HEK293T (cell line): ENCODE results near the gene RAVER1.
"Not testable (repeated sequence)": the region's sequence is repeated elsewhere in the genome, so short reads cannot be mapped to it uniquely, and the experiment has no call there.

Experiments
- CTCF ChIA-PET: fragments of 350-600 bp; formaldehyde crosslinking; extraction: SDS; loops from one replicate; lab custom pipeline; 2021; ENCODE audit warnings: antibody characterized with exemption, inconsistent platforms; lab: Yijun Ruan, JAX
- POLR2A ChIA-PET: fragments of 350-600 bp; formaldehyde crosslinking; extraction: SDS; loops from one replicate; lab custom pipeline; 2020; ENCODE audit warnings: antibody characterized with exemption, inconsistent platforms; lab: Yijun Ruan, JAX
- DNase-seq: peaks from one replicate; pipeline ENCODE4 v3.0.0; 2012; ENCODE audit warnings: mixed read lengths; ENCODE audit errors: extremely low spot score
- ARNT ChIP-seq: fragments of 450-650 bp; IDR thresholded peaks from 2 replicates; pipeline ENCODE4 v1.6.1; 2017; ENCODE audit warnings: mild to moderate bottlenecking
- BHLHE40 ChIP-seq: fragments of 450-650 bp; IDR thresholded peaks from 2 replicates; pipeline ENCODE4 v1.6.1; 2016; ENCODE audit warnings: mild to moderate bottlenecking, moderate library complexity, borderline replicate concordance
- CTBP1 ChIP-seq: fragments of 450-650 bp; IDR thresholded peaks from 2 replicates; pipeline ENCODE4 v1.6.1; 2016; ENCODE audit warnings: borderline replicate concordance
- ELF4 ChIP-seq: fragments of 450-650 bp; IDR thresholded peaks from 2 replicates; pipeline ENCODE4 v1.6.1; 2017; ENCODE audit warnings: antibody characterized with exemption
- FOXA1 ChIP-seq: fragments of 450-650 bp; IDR thresholded peaks from 2 replicates; pipeline ENCODE4 v1.6.1; 2016; ENCODE audit warnings: mild to moderate bottlenecking
- FOXK2 ChIP-seq: fragments of 450-650 bp; IDR thresholded peaks from 2 replicates; pipeline ENCODE4 v1.6.1; 2016; ENCODE audit warnings: mild to moderate bottlenecking
- FOXM1 ChIP-seq: fragments of 450-650 bp; IDR thresholded peaks from 2 replicates; pipeline ENCODE4 v1.6.1; 2017; ENCODE audit warnings: mild to moderate bottlenecking, borderline replicate concordance
- HDGF ChIP-seq: fragments of 450-650 bp; IDR thresholded peaks from 2 replicates; pipeline ENCODE4 v1.6.1; 2017; ENCODE audit warnings: antibody characterized with exemption, borderline replicate concordance
- L3MBTL2 ChIP-seq: fragments of 450-650 bp; conservative IDR thresholded peaks from 2 replicates; pipeline ENCODE4 v1.6.1; 2016; ENCODE audit warnings: mild to moderate bottlenecking
- LEF1 ChIP-seq: fragments of 450-650 bp; IDR thresholded peaks from 2 replicates; pipeline ENCODE4 v1.6.1; 2017; ENCODE audit warnings: mild to moderate bottlenecking, borderline replicate concordance
- NFRKB ChIP-seq: fragments of 450-650 bp; IDR thresholded peaks from 2 replicates; pipeline ENCODE4 v1.6.1; 2016; ENCODE audit warnings: mild to moderate bottlenecking, moderate library complexity
- PKNOX1 ChIP-seq: fragments of 450-650 bp; IDR thresholded peaks from 2 replicates; pipeline ENCODE4 v1.6.1; 2016
- SP1 ChIP-seq: fragments of 450-650 bp; IDR thresholded peaks from 2 replicates; pipeline ENCODE4 v1.6.1; 2017
- SUZ12 ChIP-seq: fragments of 450-650 bp; IDR thresholded peaks from 2 replicates; pipeline ENCODE4 v1.6.1; 2016; ENCODE audit warnings: mild to moderate bottlenecking
- TARDBP ChIP-seq: fragments of 450-650 bp; IDR thresholded peaks from 2 replicates; pipeline ENCODE4 v1.6.1; 2016
- ZNF384 ChIP-seq: fragments of 450-650 bp; IDR thresholded peaks from 2 replicates; pipeline ENCODE4 v1.6.1; 2016

Gene RAVER1

GRCh38 chr19:10285393-10285792 lies 47.9 kb downstream of the RAVER1 start:
- ChIA-PET POLR2A (interaction anchor here (2.3 kb wide), 1 partner anchor 95 kb away, joined by 7 read pairs; the partner anchor contains the start of gene TYK2), CTCF (no interaction called here)
- TF ChIP-seq FOXM1 (no peak), FOXK2 (no peak), BHLHE40 (no peak), CTBP1 (no peak), LEF1 (no peak), ARNT (no peak), ELF4 (no peak), HDGF (no peak), ZNF384 (no peak), TARDBP (no peak), NFRKB (no peak), FOXA1 (no peak), SUZ12 (no peak), SP1 (no peak), PKNOX1 (no peak), L3MBTL2 (no peak)
- no peak for DNase-seq

DNA sequence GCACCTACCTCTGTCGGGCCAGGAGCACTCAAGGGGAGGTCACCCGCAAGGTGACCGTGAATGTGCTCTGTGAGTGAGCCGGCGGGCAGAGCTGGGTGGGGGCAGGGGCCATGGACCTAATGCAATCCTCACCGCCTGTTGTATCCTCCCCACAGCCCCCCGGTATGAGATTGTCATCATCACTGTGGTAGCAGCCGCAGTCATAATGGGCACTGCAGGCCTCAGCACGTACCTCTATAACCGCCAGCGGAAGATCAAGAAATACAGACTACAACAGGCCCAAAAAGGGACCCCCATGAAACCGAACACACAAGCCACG lies 48.4 kb downstream of the RAVER1 start:
- DNase-seq: no peak
- CTCF ChIA-PET: no interaction called here
- no peak for TF ChIP-seq CTBP1
- TF ChIP-seq TARDBP: no peak
- no peak for TF ChIP-seq NFRKB
- TF ChIP-seq L3MBTL2: no peak
- TF ChIP-seq ARNT: no peak
- no peak for TF ChIP-seq BHLHE40
- no peak for TF ChIP-seq FOXM1
- no peak for TF ChIP-seq FOXA1
- no peak for TF ChIP-seq ELF4
- TF ChIP-seq SUZ12: no peak
- POLR2A ChIA-PET: interaction anchor here (2.3 kb wide), 1 partner anchor 96 kb away, joined by 7 read pairs; the partner anchor contains the start of gene TYK2

DNA sequence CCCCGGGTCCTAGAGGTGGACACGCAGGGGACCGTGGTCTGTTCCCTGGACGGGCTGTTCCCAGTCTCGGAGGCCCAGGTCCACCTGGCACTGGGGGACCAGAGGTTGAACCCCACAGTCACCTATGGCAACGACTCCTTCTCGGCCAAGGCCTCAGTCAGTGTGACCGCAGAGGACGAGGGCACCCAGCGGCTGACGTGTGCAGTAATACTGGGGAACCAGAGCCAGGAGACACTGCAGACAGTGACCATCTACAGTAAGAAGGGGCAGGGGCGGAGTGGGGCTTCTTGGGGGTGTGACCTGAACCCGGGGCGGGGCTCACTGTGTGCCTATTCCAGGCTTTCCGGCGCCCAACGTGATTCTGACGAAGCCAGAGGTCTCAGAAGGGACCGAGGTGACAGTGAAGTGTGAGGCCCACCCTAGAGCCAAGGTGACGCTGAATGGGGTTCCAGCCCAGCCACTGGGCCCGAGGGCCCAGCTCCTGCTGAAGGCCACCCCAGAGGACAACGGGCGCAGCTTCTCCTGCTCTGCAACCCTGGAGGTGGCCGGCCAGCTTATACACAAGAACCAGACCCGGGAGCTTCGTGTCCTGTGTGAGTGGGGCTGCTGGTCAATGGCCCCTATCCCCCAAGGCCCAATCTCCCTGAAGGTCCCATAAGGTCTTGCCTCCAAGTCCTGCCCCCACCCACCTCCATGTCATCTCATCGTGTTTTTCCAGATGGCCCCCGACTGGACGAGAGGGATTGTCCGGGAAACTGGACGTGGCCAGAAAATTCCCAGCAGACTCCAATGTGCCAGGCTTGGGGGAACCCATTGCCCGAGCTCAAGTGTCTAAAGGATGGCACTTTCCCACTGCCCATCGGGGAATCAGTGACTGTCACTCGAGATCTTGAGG lies 49.0 kb downstream of the RAVER1 start:
- TF ChIP-seq PKNOX1 (no peak), CTBP1 (no peak), ELF4 (no peak), BHLHE40 (no peak), L3MBTL2 (no peak), NFRKB (no peak), FOXA1 (no peak), HDGF (no peak), SP1 (no peak), TARDBP (no peak), FOXM1 (no peak)
- ChIA-PET POLR2A (interaction anchor here (2.3 kb wide), 1 partner anchor 96 kb away, joined by 7 read pairs; the partner anchor contains the start of gene TYK2), CTCF (no interaction called here)
- DNase-seq: no peak

DNA sequence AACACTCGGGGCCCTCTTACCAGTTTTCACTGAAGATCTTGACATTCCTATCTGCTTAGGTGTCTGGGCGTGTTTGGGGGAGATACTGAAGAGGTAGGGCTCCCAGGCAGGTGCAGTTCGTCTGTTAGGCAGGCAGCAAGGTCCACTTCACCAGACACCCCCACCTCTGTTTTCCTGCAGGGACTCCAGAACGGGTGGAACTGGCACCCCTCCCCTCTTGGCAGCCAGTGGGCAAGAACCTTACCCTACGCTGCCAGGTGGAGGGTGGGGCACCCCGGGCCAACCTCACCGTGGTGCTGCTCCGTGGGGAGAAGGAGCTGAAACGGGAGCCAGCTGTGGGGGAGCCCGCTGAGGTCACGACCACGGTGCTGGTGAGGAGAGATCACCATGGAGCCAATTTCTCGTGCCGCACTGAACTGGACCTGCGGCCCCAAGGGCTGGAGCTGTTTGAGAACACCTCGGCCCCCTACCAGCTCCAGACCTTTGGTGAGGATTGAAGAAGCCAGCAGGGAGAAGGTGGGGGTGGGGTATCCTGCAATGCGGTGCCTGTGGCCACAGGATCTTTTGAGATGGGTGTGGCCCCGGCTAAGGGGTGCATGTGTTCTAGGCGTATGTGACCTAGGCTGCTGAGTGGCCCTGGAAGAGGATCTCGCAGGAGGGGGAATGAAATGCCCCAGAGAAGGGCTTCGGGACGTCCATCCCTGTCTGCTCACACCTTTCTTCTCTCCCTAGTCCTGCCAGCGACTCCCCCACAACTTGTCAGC lies 49.8 kb downstream of the RAVER1 start:
- ChIA-PET POLR2A (no interaction called here), CTCF (no interaction called here)
- DNase-seq: no peak
- TF ChIP-seq L3MBTL2 (no peak), FOXA1 (no peak), FOXK2 (no peak), PKNOX1 (no peak), ARNT (no peak), LEF1 (no peak), CTBP1 (no peak), HDGF (no peak), SUZ12 (no peak)

DNA sequence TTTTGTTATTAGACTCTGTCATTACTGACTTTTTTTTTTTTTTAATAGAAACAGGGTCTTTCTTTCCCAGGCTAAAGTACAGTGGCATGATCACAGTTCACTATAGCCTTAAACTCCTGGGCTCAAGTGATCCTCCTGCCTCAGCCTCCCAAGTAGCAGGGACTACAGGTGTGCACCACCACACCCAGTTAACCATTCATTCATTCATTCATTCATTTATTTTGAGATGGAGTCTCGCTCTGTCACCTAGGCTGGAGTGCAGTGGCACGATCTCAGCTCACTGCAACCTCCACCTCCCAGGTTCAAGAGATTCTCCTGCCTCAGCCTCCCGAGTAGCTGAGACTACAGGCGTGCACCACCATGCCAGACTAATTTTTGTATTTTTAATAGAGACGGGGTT lies 51.3 kb downstream of the RAVER1 start:
- POLR2A ChIA-PET, CTCF ChIA-PET, DNase-seq: not testable (repeated sequence)
